ENCODE measurements around the gene RGS6.

Gene RGS6

DNA sequence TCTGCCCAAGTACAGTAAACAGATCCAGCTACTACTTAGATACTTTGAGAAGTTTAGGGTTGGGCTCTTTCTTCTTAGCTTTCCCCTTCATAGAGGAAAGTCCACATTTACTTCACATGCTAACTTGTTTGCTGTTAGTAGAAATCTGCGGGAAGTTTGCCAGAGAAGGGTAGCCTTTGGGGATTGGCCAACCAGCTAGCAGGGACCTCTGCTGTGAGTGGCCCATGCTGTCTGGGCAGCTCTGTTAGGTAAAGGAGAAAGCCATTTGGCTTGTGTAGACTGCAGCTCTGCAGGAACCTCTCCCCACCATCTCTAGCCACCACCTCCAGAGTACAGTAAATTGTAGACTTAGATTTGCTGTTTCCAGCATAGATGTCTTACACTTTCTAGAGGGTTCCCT, 193.9 kb downstream of the RGS6 start:
- Histone ChIP-seq H3K4me1 (ENCODE audit: control insufficient read depth in 5 of 5, insufficient read depth in 5 of 5, low read length in 5 of 5) (peaks cover 0 to 24% (median 4%) of the 10 kb centered on the region in 5 donors), H3K36me3 (ENCODE audit: control insufficient read depth in 5 of 5, insufficient read depth in 5 of 5, low read length in 5 of 5) (no peaks in the 10 kb centered on the region), H3K4me3 (ENCODE audit: low read depth in 1 of 5, low read length in 5 of 5) (no peak overlapping the region), H3K27ac (ENCODE audit: low read depth, low read length) (no peak overlapping the region), H3K9ac (ENCODE audit: low read length in 5 of 5) (no peak overlapping the region), H3K9me3 (ENCODE audit: control insufficient read depth in 5 of 5, low read length in 5 of 5) (peaks cover 0 to 7% (median 0%) of the 10 kb centered on the region in 5 donors), H3K27me3 (ENCODE audit: control insufficient read depth in 5 of 5, insufficient read depth in 4 of 5, low read length in 5 of 5) (no peaks in the 10 kb centered on the region)

DNA sequence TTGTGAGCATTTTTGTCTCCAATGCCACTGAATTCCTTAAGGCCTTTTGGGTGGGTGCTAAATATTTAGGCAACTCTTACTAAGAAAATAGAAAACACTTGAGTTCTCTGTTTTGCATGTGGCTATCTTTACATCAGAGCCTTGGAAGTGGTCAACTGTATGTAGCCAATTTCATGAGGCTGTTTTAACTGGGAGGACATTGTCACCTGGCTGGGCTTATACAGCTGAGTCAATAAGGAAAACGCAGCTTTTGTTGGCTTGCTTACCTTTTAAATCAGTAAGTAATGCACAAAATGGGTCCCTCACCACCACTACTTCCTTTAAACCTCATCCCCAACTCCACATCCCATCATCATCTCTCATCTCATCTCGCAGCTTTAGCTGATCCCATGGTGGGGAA, 194.3 kb downstream of the RGS6 start:
- no peaks in the 10 kb centered on the region for H3K36me3 ChIP-seq (ENCODE audit: control insufficient read depth in 5 of 5, insufficient read depth in 5 of 5, low read length in 5 of 5)
- peaks cover 0 to 7% (median 0%) of the 10 kb centered on the region in 5 donors for H3K9me3 ChIP-seq (ENCODE audit: control insufficient read depth in 5 of 5, low read length in 5 of 5)
- H3K9ac ChIP-seq (ENCODE audit: low read length in 5 of 5): no peak overlapping the region
- H3K4me3 ChIP-seq (ENCODE audit: low read depth in 1 of 5, low read length in 5 of 5): no peak overlapping the region
- no peaks in the 10 kb centered on the region for H3K27me3 ChIP-seq (ENCODE audit: control insufficient read depth in 5 of 5, insufficient read depth in 4 of 5, low read length in 5 of 5)
- H3K27ac ChIP-seq (ENCODE audit: low read depth, low read length): no peak overlapping the region
- H3K4me1 ChIP-seq (ENCODE audit: control insufficient read depth in 5 of 5, insufficient read depth in 5 of 5, low read length in 5 of 5): peaks cover 0 to 24% (median 4%) of the 10 kb centered on the region in 5 donors

DNA sequence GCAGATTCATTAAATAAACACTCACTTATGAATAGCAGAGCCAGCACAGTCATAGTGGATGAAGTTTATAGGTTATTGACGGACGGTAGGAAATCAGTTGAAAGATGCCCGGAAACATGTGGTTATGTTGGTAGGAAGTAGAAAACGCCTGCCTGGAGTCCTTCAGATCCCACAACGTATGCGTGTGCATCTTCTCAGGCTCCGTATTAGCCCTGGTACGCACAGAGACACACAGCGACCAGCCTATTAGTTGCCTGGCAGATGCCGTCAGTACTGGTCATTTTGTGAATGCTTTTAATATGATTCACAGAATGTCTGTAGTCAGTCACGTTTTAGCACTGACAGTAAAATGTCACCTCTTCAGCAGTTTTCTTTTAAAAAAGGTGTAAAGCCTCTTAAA, 196.4 kb downstream of the RGS6 start:
- Histone ChIP-seq H3K27me3 (ENCODE audit: control insufficient read depth in 5 of 5, insufficient read depth in 4 of 5, low read length in 5 of 5) (no peaks in the 10 kb centered on the region), H3K4me1 (ENCODE audit: control insufficient read depth in 5 of 5, insufficient read depth in 5 of 5, low read length in 5 of 5) (peaks cover 0 to 24% (median 4%) of the 10 kb centered on the region in 5 donors), H3K36me3 (ENCODE audit: control insufficient read depth in 5 of 5, insufficient read depth in 5 of 5, low read length in 5 of 5) (no peaks in the 10 kb centered on the region), H3K4me3 (ENCODE audit: low read depth in 1 of 5, low read length in 5 of 5) (no peak overlapping the region), H3K9me3 (ENCODE audit: control insufficient read depth in 5 of 5, low read length in 5 of 5) (peaks cover 0 to 7% (median 0%) of the 10 kb centered on the region in 5 donors), H3K27ac (ENCODE audit: low read depth, low read length) (no peak overlapping the region), H3K9ac (ENCODE audit: low read length in 5 of 5) (no peak overlapping the region)

DNA sequence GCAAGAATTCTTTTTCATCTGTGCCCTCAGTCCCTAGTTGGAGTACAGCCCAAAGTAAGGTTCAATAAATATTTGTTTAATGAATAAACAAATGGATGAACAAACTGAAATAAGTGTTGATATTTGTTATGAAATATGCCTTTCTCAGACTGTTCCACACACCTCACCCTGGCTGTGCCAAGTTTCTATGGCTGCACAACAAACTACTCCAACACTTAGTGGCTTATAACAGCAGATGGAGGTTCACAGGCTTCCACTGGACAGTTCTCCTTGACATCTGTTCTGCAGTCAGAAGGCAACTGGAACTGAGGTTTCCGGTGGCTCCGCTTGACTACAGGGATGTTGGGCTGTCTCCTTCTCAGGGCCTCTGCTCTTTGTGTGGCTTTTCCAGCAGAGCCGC, 197.1 kb downstream of the RGS6 start:
- Histone ChIP-seq H3K4me1 (ENCODE audit: control insufficient read depth in 5 of 5, insufficient read depth in 5 of 5, low read length in 5 of 5) (peaks cover 0 to 19% (median 4%) of the 10 kb centered on the region in 5 donors), H3K36me3 (ENCODE audit: control insufficient read depth in 5 of 5, insufficient read depth in 5 of 5, low read length in 5 of 5) (no peaks in the 10 kb centered on the region), H3K9ac (ENCODE audit: low read length in 5 of 5) (no peak overlapping the region), H3K4me3 (ENCODE audit: low read depth in 1 of 5, low read length in 5 of 5) (no peak overlapping the region), H3K9me3 (ENCODE audit: control insufficient read depth in 5 of 5, low read length in 5 of 5) (peaks cover 0 to 7% (median 0%) of the 10 kb centered on the region in 5 donors), H3K27ac (ENCODE audit: low read depth, low read length) (no peak overlapping the region), H3K27me3 (ENCODE audit: control insufficient read depth in 5 of 5, insufficient read depth in 4 of 5, low read length in 5 of 5) (no peaks in the 10 kb centered on the region)

DNA sequence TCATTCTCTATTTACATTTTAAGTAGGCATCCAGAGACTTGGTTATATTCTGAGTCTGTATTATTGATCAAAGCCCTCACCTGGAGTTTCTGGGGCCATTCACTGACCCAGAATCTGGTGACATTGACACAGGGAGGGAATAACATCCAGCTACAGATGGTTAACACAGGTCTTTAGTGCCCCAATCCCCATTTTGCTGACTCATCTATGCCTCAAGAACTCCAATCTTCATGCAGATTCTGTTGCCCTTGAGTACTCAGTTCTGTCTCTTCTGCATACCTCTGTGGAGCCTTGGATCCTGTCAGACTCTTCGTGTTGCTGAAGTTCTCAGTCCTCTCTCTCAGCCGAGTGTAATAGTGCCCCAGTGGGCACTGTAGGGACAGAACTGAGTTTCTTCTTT, 208.9 kb downstream of the RGS6 start:
- H3K9me3 ChIP-seq (ENCODE audit: control insufficient read depth in 5 of 5, low read length in 5 of 5): peaks cover 0 to 4% (median 0%) of the 10 kb centered on the region in 5 donors
- no peaks in the 10 kb centered on the region for H3K36me3 ChIP-seq (ENCODE audit: control insufficient read depth in 5 of 5, insufficient read depth in 5 of 5, low read length in 5 of 5)
- peaks cover 0 to 4% (median 0%) of the 10 kb centered on the region in 5 donors for H3K4me1 ChIP-seq (ENCODE audit: control insufficient read depth in 5 of 5, insufficient read depth in 5 of 5, low read length in 5 of 5)
- H3K27me3 ChIP-seq (ENCODE audit: control insufficient read depth in 5 of 5, insufficient read depth in 4 of 5, low read length in 5 of 5): no peaks in the 10 kb centered on the region
- no peak overlapping the region for H3K9ac ChIP-seq (ENCODE audit: low read length in 5 of 5)
- no peak overlapping the region for H3K4me3 ChIP-seq (ENCODE audit: low read depth in 1 of 5, low read length in 5 of 5)
- H3K27ac ChIP-seq (ENCODE audit: low read depth, low read length): no peak overlapping the region

DNA sequence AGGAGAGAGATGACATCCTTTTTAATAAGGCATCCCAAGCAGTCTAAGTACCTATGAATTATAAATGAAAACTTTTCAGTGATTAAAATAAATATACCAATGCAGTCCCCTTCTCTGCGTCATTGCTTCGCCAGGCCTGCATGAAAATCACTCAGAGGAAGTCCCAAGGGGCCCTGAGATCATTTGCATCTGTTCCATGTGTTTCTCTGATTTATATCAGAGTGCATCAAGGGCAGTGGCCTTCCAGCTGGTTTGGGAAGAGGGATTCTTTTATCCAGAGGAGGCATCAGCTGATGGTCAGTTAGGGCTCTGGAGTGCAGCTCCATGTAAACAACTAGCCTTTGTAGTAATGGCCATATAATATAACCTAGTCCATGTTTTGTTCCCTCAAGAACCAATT, 210.1 kb downstream of the RGS6 start:
- Histone ChIP-seq H3K27ac (ENCODE audit: low read depth, low read length) (no peak overlapping the region), H3K4me1 (ENCODE audit: control insufficient read depth in 5 of 5, insufficient read depth in 5 of 5, low read length in 5 of 5) (peaks cover 0 to 4% (median 0%) of the 10 kb centered on the region in 5 donors), H3K36me3 (ENCODE audit: control insufficient read depth in 5 of 5, insufficient read depth in 5 of 5, low read length in 5 of 5) (no peaks in the 10 kb centered on the region), H3K9ac (ENCODE audit: low read length in 5 of 5) (no peak overlapping the region), H3K4me3 (ENCODE audit: low read depth in 1 of 5, low read length in 5 of 5) (no peak overlapping the region), H3K9me3 (ENCODE audit: control insufficient read depth in 5 of 5, low read length in 5 of 5) (peaks cover 0 to 4% (median 0%) of the 10 kb centered on the region in 5 donors), H3K27me3 (ENCODE audit: control insufficient read depth in 5 of 5, insufficient read depth in 4 of 5, low read length in 5 of 5) (no peaks in the 10 kb centered on the region)

DNA sequence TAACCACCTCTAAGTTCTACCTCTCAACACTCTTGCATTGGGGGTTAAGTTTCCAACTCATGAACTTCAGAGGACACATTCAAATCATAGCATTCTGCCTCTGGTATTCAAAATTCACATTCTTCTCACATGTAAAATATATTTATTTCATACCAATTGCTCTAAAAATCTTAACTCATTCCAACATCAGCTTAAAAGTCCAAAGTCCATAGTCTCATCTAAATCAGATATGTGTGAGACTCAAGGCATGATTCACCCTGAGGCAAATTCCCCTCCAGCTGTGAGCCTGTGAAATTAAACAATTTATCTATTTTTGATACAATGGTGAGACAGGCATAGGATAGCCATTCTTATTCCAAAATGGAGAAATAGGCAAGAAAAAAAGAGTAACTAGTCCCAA, 214.0 kb downstream of the RGS6 start:
- no peaks in the 10 kb centered on the region for H3K9me3 ChIP-seq (ENCODE audit: control insufficient read depth in 5 of 5, low read length in 5 of 5)
- H3K9ac ChIP-seq (ENCODE audit: low read length in 5 of 5): no peak overlapping the region
- H3K27me3 ChIP-seq (ENCODE audit: control insufficient read depth in 5 of 5, insufficient read depth in 4 of 5, low read length in 5 of 5): no peaks in the 10 kb centered on the region
- H3K4me1 ChIP-seq (ENCODE audit: control insufficient read depth in 5 of 5, insufficient read depth in 5 of 5, low read length in 5 of 5): peaks cover 0 to 10% (median 0%) of the 10 kb centered on the region in 5 donors
- H3K4me3 ChIP-seq (ENCODE audit: low read depth in 1 of 5, low read length in 5 of 5): no peak overlapping the region
- no peak overlapping the region for H3K27ac ChIP-seq (ENCODE audit: low read depth, low read length)
- no peaks in the 10 kb centered on the region for H3K36me3 ChIP-seq (ENCODE audit: control insufficient read depth in 5 of 5, insufficient read depth in 5 of 5, low read length in 5 of 5)

DNA sequence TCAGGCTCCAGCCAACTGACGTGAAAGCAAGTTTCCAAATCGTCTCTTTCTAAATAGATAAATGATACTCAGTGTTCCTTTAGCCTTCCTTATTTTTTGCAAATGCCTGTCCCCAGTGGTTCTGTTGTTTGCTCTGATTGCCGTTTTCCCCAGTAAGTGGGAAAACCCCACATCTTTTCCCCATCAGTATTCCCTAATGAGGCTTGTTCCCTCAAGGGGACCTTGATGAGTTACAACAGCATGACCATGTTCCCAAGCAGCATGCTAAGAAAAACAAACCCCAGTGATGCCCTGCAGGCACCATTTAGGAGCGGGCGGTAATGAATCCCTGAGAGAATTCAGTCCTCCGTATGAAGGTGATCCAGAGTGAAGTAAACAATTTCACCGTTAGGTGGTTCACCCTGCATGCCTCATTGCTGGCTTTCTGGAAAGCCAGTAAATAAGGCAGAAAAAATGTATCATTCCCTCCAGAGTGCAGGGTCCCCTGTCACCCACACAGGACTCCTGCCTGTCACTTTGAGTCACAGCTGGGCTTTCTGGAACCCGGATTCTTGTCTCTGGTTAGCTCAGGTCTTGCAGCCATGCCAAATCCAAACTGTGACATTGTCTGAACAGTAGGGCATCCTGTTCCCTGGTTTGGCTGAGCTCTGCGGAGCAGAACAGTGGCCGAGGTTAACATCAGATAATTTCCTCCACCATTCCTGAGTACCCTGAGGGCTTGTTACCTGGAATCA, 222.6 kb downstream of the RGS6 start:
- Histone ChIP-seq H3K27me3 (ENCODE audit: control insufficient read depth in 5 of 5, insufficient read depth in 4 of 5, low read length in 5 of 5) (no peaks in the 10 kb centered on the region), H3K9ac (ENCODE audit: low read length in 5 of 5) (peak overlapping the region in 1 of 5 donors; percentile 76), H3K4me1 (ENCODE audit: control insufficient read depth in 5 of 5, insufficient read depth in 5 of 5, low read length in 5 of 5) (peaks cover 4 to 40% (median 9%) of the 10 kb centered on the region in 5 donors), H3K4me3 (ENCODE audit: low read depth in 1 of 5, low read length in 5 of 5) (peak overlapping the region in 1 of 5 donors; percentile 13), H3K9me3 (ENCODE audit: control insufficient read depth in 5 of 5, low read length in 5 of 5) (no peaks in the 10 kb centered on the region), H3K27ac (ENCODE audit: low read depth, low read length) (peak overlapping the region; percentile 56), H3K36me3 (ENCODE audit: control insufficient read depth in 5 of 5, insufficient read depth in 5 of 5, low read length in 5 of 5) (no peaks in the 10 kb centered on the region)

DNA sequence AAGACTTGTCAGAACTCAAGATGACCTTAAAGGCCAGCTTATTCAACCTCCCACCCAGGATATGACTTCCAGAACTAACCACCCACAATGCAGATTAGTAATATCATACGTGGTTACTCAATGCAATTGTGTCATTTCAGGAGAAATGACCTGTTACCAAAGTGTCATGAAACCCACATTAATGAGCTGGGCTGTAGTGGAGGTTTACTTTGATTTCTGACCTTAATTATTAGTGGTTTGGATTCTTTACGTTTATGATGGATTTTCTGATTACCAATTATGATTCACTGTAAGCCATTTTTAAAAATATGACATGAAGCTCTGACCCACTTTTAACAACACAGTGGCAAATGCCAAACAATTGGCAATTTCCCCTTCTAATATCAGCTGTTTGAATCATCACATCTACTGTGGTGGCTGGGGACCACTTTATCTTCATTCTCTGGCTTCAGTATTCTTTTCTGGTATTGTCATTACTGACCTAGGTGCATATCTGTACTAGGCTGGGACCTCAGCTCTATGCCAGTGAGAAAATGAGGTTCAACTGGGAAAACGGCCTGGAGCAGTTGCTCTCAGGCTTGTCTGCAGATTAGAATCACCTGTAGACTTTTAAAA, 223.3 kb downstream of the RGS6 start:
- H3K9me3 ChIP-seq (ENCODE audit: control insufficient read depth in 5 of 5, low read length in 5 of 5): no peaks in the 10 kb centered on the region
- H3K4me1 ChIP-seq (ENCODE audit: control insufficient read depth in 5 of 5, insufficient read depth in 5 of 5, low read length in 5 of 5): peaks cover 4 to 39% (median 9%) of the 10 kb centered on the region in 5 donors
- H3K27me3 ChIP-seq (ENCODE audit: control insufficient read depth in 5 of 5, insufficient read depth in 4 of 5, low read length in 5 of 5): no peaks in the 10 kb centered on the region
- no peaks in the 10 kb centered on the region for H3K36me3 ChIP-seq (ENCODE audit: control insufficient read depth in 5 of 5, insufficient read depth in 5 of 5, low read length in 5 of 5)
- H3K27ac ChIP-seq (ENCODE audit: low read depth, low read length): peak overlapping the region; percentile 56
- H3K9ac ChIP-seq (ENCODE audit: low read length in 5 of 5): no peak overlapping the region
- no peak overlapping the region for H3K4me3 ChIP-seq (ENCODE audit: low read depth in 1 of 5, low read length in 5 of 5)

DNA sequence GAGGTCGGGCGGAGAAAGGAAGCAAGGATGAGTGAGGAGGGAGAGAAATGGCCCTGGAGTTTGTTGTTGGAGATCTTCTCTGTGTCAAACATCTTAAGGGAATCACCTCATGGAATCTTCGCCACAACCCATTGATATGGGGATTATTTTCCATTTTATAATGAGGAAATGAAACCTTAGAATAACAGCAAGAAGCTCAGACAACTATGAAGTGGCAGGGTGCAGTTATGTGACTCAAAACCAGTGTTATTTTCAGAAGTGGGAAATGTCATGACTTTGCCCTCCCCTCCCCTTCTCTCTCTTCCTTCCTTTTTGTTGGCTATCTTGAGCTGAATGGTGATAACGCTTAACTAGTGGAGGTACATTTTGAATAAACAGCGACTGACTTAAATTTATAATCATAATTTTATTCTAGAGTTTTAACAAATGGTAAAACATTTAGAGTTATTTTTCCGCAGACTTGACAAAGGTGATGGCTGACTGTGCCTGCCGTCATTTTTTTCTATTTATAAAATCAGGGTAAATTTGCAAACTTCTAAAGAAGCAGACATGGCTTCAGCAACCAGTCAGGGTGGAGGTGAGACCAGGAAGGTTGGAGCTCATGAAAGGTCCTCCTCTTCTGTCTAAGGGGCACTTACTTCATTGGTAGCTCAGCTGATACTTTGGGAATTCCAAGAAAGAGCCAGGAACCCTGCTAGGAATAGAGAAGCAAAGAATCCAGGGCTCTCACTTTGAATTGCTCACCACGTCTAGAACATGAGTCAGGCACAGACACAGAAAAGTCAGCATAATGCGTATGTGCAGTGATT, 232.4 kb downstream of the RGS6 start:
- no peak overlapping the region for H3K4me3 ChIP-seq (ENCODE audit: low read depth in 1 of 5, low read length in 5 of 5)
- H3K27ac ChIP-seq (ENCODE audit: low read depth, low read length): no peak overlapping the region
- no peak overlapping the region for H3K9ac ChIP-seq (ENCODE audit: low read length in 5 of 5)
- no peaks in the 10 kb centered on the region for H3K27me3 ChIP-seq (ENCODE audit: control insufficient read depth in 5 of 5, insufficient read depth in 4 of 5, low read length in 5 of 5)
- no peaks in the 10 kb centered on the region for H3K9me3 ChIP-seq (ENCODE audit: control insufficient read depth in 5 of 5, low read length in 5 of 5)
- H3K4me1 ChIP-seq (ENCODE audit: control insufficient read depth in 5 of 5, insufficient read depth in 5 of 5, low read length in 5 of 5): peaks cover 0 to 1% (median 0%) of the 10 kb centered on the region in 5 donors
- H3K36me3 ChIP-seq (ENCODE audit: control insufficient read depth in 5 of 5, insufficient read depth in 5 of 5, low read length in 5 of 5): no peaks in the 10 kb centered on the region

All from subcutaneous abdominal adipose tissue (tissue), 5 donors.